Anterior cingulate cortex (tissue), 58 donors: ENCODE data around the gene MS4A18.
A peak's percentile ranks its signal among the peaks of the same experiment; 100 is the strongest.
"Not testable (repeated sequence)": the region's sequence is repeated elsewhere in the genome, so short reads cannot be mapped to it uniquely, and the experiment has no call there.

ENCODE experiments used
- DNase-seq, 58 donors: peaks; one replicate each; lab custom pipeline; 2025; lab: John Stamatoyannopoulos, UW

Gene MS4A18

DNA sequence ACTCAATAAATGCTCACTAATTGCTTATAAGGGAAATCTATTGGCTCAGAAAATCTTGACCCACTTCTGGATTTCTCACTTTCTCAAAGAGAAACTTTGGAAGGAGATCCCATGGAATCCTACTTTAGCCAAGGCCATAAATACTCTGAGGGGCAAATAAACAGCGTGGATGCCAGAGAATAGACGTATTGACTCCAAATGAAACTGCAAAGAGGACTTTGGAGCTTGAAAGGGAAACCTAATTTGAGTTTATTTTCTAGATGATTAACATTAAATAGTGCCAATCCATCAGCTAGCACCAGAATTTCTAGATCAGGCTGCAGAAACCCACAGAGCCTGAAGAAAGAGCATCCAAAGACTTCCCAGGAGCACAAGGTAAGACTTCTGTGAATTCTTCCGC is at the start of gene MS4A18:
MS4A18 (plus strand) TSS at position 301 of the 400 bp plus-strand sequence.
- no peak for DNase-seq

GRCh38 chr11:60678231-60678630 is 46.3 kb upstream of the MS4A18 start:
- not testable (repeated sequence) for DNase-seq

DNA sequence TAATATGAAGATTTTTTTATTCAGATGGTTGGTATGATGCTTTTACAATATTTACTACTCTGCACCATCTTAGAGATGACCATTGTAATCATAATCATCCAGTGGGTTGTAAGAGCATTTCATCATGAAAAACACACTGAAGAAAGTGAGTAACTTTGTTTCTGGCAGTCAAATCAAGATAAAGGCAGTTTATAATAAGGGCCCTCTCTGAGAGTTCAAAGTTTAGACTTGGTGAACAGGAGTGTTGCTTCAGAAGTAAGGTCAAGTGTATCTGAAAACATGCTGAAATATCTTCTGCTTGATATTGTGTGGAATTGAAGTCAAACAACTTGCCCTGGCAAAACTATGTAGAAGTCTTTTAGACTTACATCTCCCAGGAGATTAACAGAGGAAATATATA is 44.6 kb upstream of the MS4A18 start:
- no peak for DNase-seq

- no peak for DNase-seq
Measured at GRCh38 chr11:60680455-60681119, 43.9 kb upstream of the MS4A18 start.

DNA sequence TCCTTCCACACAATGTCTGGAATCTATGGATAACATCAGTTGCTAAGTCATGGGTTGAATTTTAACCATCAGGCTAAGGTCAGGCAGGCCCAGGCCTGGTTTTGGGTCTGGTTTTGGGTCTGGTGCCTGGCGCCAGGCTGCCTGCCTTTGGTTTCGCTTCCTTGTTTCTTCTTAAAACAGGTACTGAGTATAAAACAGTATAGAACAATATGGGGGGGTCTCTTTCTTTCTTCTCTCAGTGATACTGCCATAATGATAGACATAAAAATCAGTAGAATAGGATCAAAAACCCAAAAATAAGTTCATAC is 40.0 kb upstream of the MS4A18 start:
- DNase-seq: not testable (repeated sequence)

GRCh38 chr11:60691661-60692060 is 32.9 kb upstream of the MS4A18 start:
- DNase-seq: no peak

DNA sequence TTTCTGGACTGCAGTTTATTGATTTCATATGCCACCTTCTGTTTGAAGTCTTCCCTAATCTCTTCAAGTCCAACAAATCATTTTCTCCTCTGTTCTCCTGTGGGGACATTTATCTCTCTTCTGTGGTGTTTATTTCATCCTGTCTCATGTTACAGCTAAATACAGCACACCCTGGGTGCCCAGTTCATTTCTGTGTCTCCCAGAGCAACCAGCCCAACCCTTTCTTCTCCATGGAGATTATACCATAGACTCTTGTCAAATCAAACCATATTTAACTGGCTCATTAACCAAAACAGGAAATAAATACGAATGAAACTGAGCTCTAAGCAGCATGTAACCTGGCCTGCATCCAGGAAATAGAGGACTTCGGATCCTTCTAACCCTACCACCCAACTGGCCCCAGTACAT is 25.2 kb upstream of the MS4A18 start, which contains the start of gene MS4A8:
MS4A8 (plus strand) TSS at position 329 of the 408 bp plus-strand sequence. CDS start 1,249 bp downstream, outside the sequence.
- no peak for DNase-seq

DNA sequence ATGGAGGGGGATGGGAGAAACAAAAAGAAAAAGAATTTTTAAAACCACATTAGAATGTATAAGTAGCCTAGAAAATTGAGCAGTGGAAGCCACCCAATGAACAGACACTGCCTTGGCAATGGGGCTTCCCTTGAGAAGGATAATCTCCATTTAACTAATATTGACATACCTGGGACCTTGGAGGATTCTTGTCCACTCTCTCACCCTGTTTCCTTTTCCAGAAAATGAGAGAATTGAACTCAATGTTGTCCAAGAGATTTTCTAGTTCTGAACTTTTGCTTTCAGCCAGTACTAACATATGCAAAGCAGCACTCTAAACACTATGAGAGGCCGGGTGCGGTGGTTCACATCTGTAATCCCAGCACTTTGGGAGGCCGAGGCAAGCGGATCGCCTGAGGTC is 24.6 kb upstream of the MS4A18 start:
- no peak for DNase-seq

DNA sequence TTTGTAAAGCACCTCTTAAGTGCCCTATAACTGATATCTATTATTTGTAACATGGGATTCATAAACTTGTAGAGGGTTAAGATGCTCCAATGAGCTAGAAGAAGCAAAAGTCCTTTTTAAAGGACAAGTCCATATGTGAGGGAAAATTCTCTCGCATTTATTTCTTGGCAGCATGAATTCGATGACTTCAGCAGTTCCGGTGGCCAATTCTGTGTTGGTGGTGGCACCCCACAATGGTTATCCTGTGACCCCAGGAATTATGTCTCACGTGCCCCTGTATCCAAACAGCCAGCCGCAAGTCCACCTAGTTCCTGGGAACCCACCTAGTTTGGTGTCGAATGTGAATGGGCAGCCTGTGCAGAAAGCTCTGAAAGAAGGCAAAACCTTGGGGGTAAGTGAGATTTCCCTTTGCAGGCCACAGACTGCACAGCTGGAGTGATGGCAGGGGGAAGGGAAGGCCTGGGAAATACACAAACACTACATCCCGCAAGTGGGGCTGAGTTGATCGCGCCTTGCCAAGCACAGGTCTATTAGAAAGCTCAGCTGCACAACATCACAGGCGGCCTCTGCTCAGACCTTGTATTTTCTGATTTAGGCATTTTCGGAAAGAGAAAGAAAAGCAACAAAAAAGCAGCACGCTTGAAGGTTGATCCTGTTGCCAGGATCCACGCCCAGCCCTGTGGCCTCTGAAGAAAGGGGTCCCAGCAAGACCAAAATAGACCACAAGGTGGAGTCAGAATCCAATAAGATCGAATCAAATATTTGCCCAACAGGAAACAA is 23.6 kb upstream of the MS4A18 start:
- no peak for DNase-seq

DNA sequence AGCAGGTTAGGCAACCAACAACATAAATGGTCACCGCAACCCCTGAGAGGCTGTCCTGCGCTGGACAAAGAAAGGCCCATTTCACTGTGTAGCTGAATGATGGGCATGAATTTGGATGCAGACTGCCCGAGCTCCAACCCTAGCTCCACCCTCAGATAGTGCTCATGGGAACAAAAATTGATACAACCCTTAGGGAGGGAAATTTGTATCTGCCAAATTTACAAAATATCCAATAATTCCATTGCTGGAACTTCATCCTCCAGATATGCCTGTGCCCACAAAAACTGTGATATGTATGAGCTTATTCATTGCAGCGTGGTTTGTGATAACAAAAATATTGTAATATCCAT is 23.1 kb upstream of the MS4A18 start:
- DNase-seq: no peak

DNA sequence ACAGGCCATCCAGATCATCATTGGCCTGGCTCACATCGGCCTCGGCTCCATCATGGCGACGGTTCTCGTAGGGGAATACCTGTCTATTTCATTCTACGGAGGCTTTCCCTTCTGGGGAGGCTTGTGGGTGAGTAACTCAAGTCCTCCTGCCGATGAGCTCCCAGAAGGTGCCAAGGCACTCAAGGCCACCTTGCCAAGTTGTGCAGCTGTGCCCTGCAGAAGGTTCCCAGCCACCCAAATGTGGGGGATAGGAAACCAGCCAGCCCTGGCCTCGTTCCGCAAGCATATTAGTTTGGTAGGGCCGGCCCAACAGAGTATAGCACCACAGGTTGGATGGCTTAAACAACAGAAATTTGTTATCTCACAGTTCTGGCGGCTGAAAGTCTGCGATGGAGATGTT is 21.1 kb upstream of the MS4A18 start:
- DNase-seq: no peak

DNA sequence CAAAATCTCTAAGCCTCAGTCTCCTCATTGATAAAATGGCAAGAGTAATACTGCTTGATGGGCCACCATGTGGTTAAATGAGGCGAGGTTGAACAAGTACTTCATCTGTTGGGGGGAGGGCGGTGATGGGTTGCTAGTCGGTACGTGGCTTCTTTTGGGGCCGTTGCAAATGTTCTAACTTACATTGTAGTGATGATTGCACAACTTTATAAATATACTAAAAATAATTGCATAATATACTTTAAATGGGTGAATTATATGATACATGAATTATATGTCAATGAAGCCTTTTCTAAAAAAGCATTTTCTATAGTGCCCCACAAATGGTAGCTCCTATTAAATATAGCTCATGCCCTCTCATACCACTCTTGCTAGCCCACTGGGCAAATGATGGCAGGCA is 18.6 kb upstream of the MS4A18 start:
- DNase-seq: no peak

GRCh38 chr11:60706931-60707330 is 17.6 kb upstream of the MS4A18 start:
- no peak for DNase-seq

DNA sequence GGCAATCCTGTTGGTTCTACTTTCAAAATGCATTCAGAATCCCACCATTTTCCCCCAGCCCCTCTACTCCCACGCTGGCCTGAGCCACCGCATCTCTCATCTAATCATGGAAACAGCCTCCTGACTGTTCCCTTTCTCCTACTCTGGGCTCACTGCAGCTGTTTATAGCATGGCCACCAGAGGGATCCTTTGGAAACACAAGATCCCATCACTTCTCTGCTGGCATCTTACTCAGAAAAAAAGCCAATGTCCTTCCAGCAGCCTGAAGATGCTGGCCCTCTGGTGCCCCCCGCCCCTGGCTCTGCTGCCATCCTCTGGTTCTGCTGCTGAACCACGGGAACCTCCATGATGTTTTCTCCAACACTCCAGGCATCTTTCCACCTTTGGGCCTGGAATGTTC is 14.0 kb upstream of the MS4A18 start:
- DNase-seq: no peak

DNA sequence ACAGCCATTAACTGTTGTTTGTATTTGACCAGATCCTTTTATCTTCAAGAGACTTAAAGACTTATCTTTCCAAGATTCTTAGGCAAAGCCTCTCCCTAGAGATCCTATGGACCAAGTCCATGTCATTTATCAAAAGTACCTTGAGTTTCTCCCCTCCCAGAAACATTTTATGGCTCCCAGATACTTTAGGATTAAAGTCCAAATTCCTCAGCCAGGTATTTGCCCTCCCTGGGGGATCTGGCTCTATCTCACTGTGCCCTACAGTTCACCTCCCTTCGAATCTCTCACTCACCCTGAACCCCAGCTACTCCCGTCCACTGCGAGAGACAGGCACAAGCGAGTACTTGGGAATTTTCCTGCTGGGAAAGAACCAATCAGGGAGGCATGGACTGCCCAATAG is 13.2 kb upstream of the MS4A18 start:
- DNase-seq: no peak

DNA sequence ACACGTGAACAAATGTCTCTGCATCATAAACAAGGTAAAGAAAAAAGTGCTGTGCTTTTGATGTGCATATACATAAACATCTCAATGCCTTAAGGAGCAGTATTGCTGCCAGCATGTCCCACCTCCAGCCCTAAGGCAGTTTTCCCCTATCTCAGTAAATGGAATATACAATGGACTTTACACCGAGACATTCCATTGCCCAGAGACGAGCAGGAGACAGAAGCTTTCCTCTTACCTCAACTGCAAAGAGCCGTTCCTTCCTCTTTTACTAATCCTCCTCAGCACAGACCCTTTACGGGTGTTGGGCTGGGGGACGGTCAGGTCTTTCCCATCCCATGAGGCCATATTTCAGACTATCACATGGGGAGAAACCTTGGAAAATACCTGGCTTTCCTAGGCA is 11.1 kb upstream of the MS4A18 start:
- DNase-seq: not testable (repeated sequence)

GRCh38 chr11:60717956-60718355 is 6.6 kb upstream of the MS4A18 start:
- DNase-seq: no peak

- no peak for DNase-seq
Measured at GRCh38 chr11:60718524-60719316, 5.8 kb upstream of the MS4A18 start.

- DNase-seq: no peak
Measured at GRCh38 chr11:60719391-60719790, 5.1 kb upstream of the MS4A18 start.

DNA sequence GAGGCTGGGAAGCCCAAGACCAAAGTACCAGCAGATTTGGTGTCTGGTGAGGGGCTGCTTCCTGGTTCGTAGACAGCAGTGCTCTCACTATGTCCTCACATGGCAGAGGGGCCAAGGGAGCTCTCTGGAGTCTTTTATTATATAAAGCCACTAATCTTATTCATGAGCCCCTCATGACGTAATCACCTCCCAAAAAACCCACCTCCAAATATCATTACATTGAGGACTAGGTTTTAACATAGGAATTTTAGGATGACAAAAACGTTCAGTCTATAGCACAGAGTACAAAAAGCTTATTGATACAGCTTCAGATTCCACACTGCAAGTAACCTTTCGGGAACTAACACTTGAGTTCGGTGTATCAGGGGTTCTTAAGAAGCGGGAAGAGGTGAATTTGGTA is 4.1 kb upstream of the MS4A18 start:
- DNase-seq: no peak

GRCh38 chr11:60725592-60725991 is 1.1 kb downstream of the MS4A18 start:
- peak in 1 of 58 donors; percentile 26 for DNase-seq

- no peak for DNase-seq
Measured at GRCh38 chr11:60731586-60731985, 7.1 kb downstream of the MS4A18 start.
